Smooth muscle cell (in vitro differentiated cells): ENCODE measurements around the gene PURB. TPM values are rescaled to one million over a fixed set of nuclear protein-coding genes. Genes with fewer than 3 reads are reported as not detected.

Experiments
- DNase-seq: peaks from one replicate; lab custom pipeline; 2025; ENCODE audit not compliant: unreplicated experiment; lab: John Stamatoyannopoulos, UW
- H2AFZ ChIP-seq: fragments of 200-600 bp; sonication (generic); 2 replicates; pipeline ENCODE4 v1.6.0; 2016; ENCODE audit warnings: antibody characterized with exemption, low read depth, mild to moderate bottlenecking
- H3F3A ChIP-seq: fragments of 200-600 bp; sonication (generic); 2 replicates; pipeline ENCODE4 v1.6.0; 2017; ENCODE audit warnings: antibody characterized with exemption, low read depth
- H3K27ac ChIP-seq: fragments of 200-600 bp; sonication (generic); 2 replicates; pipeline ENCODE4 v1.5.1; 2016; ENCODE audit warnings: low read depth, mild to moderate bottlenecking
- H3K27me3 ChIP-seq: fragments of 200-600 bp; sonication (generic); 2 replicates; pipeline ENCODE4 v1.6.1; 2016; ENCODE audit warnings: low read depth, mild to moderate bottlenecking
- H3K36me3 ChIP-seq: fragments of 200-600 bp; sonication (generic); 2 replicates; pipeline ENCODE4 v1.5.1; 2016; ENCODE audit warnings: low read depth
- H3K4me1 ChIP-seq: fragments of 200-600 bp; sonication (generic); 2 replicates; pipeline ENCODE4 v1.5.1; 2016; ENCODE audit warnings: low read depth
- H3K4me2 ChIP-seq: fragments of 200-600 bp; sonication (generic); 2 replicates; pipeline ENCODE4 v1.6.0; 2016; ENCODE audit warnings: mild to moderate bottlenecking
- H3K4me3 ChIP-seq: fragments of 200-600 bp; sonication (generic); 2 replicates; pipeline ENCODE4 v1.5.1; 2016; ENCODE audit warnings: mild to moderate bottlenecking
- H3K79me2 ChIP-seq: fragments of 200-600 bp; sonication (generic); 2 replicates; pipeline ENCODE4 v1.6.0; 2016; ENCODE audit warnings: low read depth, mild to moderate bottlenecking
- H3K9ac ChIP-seq: fragments of 200-600 bp; sonication (generic); 2 replicates; pipeline ENCODE4 v1.6.0; 2016; ENCODE audit warnings: low read depth
- H3K9me3 ChIP-seq: fragments of 200-600 bp; sonication (generic); replicated peaks from 2 replicates; pipeline ENCODE4 v1.5.1; 2016; ENCODE audit warnings: low read depth
- H4K20me1 ChIP-seq: fragments of 200-600 bp; sonication (generic); 2 replicates; pipeline ENCODE4 v1.6.0; 2016; ENCODE audit warnings: low read depth
- CTCF ChIP-seq: fragments of 200-600 bp; sonication (generic); IDR thresholded peaks from 2 replicates; pipeline ENCODE4 v1.5.1; 2017; ENCODE audit warnings: borderline replicate concordance, mild to moderate bottlenecking, antibody characterized with exemption; ENCODE audit not compliant: insufficient read depth, poor library complexity, severe bottlenecking
- WGBS: methylation state at CpG from one replicate; pipeline ENCODE4 v1.1.7; 2016; ENCODE audit warnings: low lambda C conversion rate; 5-methylcytosine and 5-hydroxymethylcytosine counted together
- polyA plus RNA-seq: library from polyadenylated mRNA; unstranded; fragments of >200 nt; fragmentation: Nextera tagmentation; extraction: Ambion mirVana; gene quantifications from 2 replicates; pipeline ENCODE4 v1.2.1, GENCODE V29; 2016
- total RNA-seq: library from RNA; depleted of rRNA; stranded (reverse); fragments of >200 nt; gene quantifications from 2 replicates; pipeline ENCODE4 v1.2.3, GENCODE V29; 2014

PURB gene
- total and polyA plus RNA-seq, 2 experiments from 2014 or later: 2.3 to 24.3 TPM

GRCh38 chr7:44853391-44853790 lies 31.9 kb downstream of the PURB start:
- no peak overlapping the region for H3K9ac ChIP-seq
- no peaks in the 10 kb centered on the region for H3K79me2 ChIP-seq
- H3K36me3 ChIP-seq: no peaks in the 10 kb centered on the region
- no peaks in the 10 kb centered on the region for H4K20me1 ChIP-seq
- H3K27ac ChIP-seq: no peak overlapping the region
- peaks cover 8% of the 10 kb centered on the region for H3K4me1 ChIP-seq
- no peak for TF ChIP-seq CTCF
- H3K4me3 ChIP-seq: no peak overlapping the region
- H3K4me2 ChIP-seq: no peak overlapping the region
- WGBS: 98% methylated on average over 3 of the region's 3 CpGs
- no peaks in the 10 kb centered on the region for H3K27me3 ChIP-seq
- DNase-seq: no peak
- peaks cover 4% of the 10 kb centered on the region for H3F3A ChIP-seq
- no peaks in the 10 kb centered on the region for H3K9me3 ChIP-seq
- no peak overlapping the region for H2AFZ ChIP-seq

GRCh38 chr7:44852590-44852989 lies 32.7 kb downstream of the PURB start:
- no peak overlapping the region for H3K27ac ChIP-seq
- no peak overlapping the region for H3K9ac ChIP-seq
- no peaks in the 10 kb centered on the region for H3K27me3 ChIP-seq
- H3K4me3 ChIP-seq: no peak overlapping the region
- no peaks in the 10 kb centered on the region for H4K20me1 ChIP-seq
- no peak for TF ChIP-seq CTCF
- no peak overlapping the region for H2AFZ ChIP-seq
- no peaks in the 10 kb centered on the region for H3K9me3 ChIP-seq
- H3K79me2 ChIP-seq: no peaks in the 10 kb centered on the region
- H3K4me1 ChIP-seq: peaks cover 8% of the 10 kb centered on the region
- peaks cover 4% of the 10 kb centered on the region for H3F3A ChIP-seq
- H3K36me3 ChIP-seq: no peaks in the 10 kb centered on the region
- 94% methylated on average over 3 of the region's 3 CpGs for WGBS
- H3K4me2 ChIP-seq: no peak overlapping the region
- no peak for DNase-seq

GRCh38 chr7:44849885-44850544 lies 35.3 kb downstream of the PURB start:
- H3K79me2 ChIP-seq: peaks cover 21% of the 10 kb centered on the region
- H4K20me1 ChIP-seq: peaks cover 22% of the 10 kb centered on the region
- H3K9ac ChIP-seq: no peak overlapping the region
- no peak overlapping the region for H3K4me2 ChIP-seq
- no peaks in the 10 kb centered on the region for H3K27me3 ChIP-seq
- no peaks in the 10 kb centered on the region for H3K36me3 ChIP-seq
- H2AFZ ChIP-seq: no peak overlapping the region
- DNase-seq: no peak
- no peak overlapping the region for H3K27ac ChIP-seq
- peaks cover 11% of the 10 kb centered on the region for H3F3A ChIP-seq
- no peak for TF ChIP-seq CTCF
- H3K9me3 ChIP-seq: no peaks in the 10 kb centered on the region
- WGBS: 90% methylated on average over 5 of the region's 5 CpGs
- peaks cover 17% of the 10 kb centered on the region for H3K4me1 ChIP-seq
- no peak overlapping the region for H3K4me3 ChIP-seq
